Stimulated activated naive CD8-positive, alpha-beta T cell treated with anti-CD3 and anti-CD28 coated beads, Interleukin-15, Interleukin-2, amounts not matched to agents 100 ng/mL and 50 ng/mL, for 24 hours (primary cell): ENCODE results near the gene PSENEN.
A peak's percentile ranks its signal among the peaks of the same experiment; 100 is the strongest.
"Not testable (repeated sequence)": the region's sequence is repeated elsewhere in the genome, so short reads cannot be mapped to it uniquely, and the experiment has no call there.

Experiments
- H3K27ac Mint-ChIP-seq: one replicate; pipeline ENCODE4 v1.8.0; 2021; ENCODE audit warnings: mild to moderate bottlenecking, mixed read lengths
- H3K27me3 Mint-ChIP-seq: one replicate; pipeline ENCODE4 v1.8.0; 2021; ENCODE audit warnings: mixed read lengths
- H3K36me3 Mint-ChIP-seq: one replicate; pipeline ENCODE4 v1.8.0; 2021; ENCODE audit warnings: low read depth, mixed read lengths
- H3K4me1 Mint-ChIP-seq: one replicate; pipeline ENCODE4 v1.8.0; 2021; ENCODE audit warnings: low read depth, mixed read lengths
- H3K4me3 Mint-ChIP-seq: one replicate; pipeline ENCODE4 v1.8.0; 2021; ENCODE audit warnings: mild to moderate bottlenecking, mixed read lengths
- H3K9me3 Mint-ChIP-seq: one replicate; pipeline ENCODE4 v1.8.0; 2021; ENCODE audit warnings: mixed read lengths

PSENEN gene

DNA sequence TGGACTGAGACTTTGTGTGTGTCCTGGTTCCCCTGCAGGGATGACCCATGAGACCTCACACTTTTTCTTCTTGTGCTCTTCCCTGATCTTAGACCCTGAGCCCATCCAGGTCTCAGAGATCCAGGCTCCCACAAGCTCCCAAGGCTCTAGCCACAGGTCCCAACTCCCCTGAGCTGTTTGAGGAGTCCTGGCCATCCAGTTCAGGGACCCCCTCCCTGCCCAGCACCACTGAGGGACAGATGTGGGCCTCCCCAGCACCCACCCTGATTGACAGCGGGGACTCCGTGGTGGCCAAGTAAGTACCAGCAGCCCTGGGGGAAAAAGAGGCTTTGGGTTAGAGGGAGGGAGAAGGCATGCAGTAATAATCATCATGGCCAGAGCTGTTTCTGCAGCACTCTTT, 14.2 kb downstream of the PSENEN start:
- Mint-ChIP-seq H3K9me3 (no peaks in the 10 kb centered on the region), H3K4me1 (peaks cover 28% of the 10 kb centered on the region), H3K4me3 (peak overlapping the region; percentile 90), H3K27me3 (peaks cover 4% of the 10 kb centered on the region), H3K36me3 (peaks cover 17% of the 10 kb centered on the region), H3K27ac (no peak overlapping the region)

GRCh38 chr19:35760711-35761349, 15.4 kb downstream of the PSENEN start:
- Mint-ChIP-seq H3K27ac (no peak overlapping the region), H3K36me3 (peaks cover 23% of the 10 kb centered on the region), H3K9me3 (no peaks in the 10 kb centered on the region), H3K4me1 (peaks cover 28% of the 10 kb centered on the region), H3K4me3 (no peak overlapping the region), H3K27me3 (peaks cover 4% of the 10 kb centered on the region)

DNA sequence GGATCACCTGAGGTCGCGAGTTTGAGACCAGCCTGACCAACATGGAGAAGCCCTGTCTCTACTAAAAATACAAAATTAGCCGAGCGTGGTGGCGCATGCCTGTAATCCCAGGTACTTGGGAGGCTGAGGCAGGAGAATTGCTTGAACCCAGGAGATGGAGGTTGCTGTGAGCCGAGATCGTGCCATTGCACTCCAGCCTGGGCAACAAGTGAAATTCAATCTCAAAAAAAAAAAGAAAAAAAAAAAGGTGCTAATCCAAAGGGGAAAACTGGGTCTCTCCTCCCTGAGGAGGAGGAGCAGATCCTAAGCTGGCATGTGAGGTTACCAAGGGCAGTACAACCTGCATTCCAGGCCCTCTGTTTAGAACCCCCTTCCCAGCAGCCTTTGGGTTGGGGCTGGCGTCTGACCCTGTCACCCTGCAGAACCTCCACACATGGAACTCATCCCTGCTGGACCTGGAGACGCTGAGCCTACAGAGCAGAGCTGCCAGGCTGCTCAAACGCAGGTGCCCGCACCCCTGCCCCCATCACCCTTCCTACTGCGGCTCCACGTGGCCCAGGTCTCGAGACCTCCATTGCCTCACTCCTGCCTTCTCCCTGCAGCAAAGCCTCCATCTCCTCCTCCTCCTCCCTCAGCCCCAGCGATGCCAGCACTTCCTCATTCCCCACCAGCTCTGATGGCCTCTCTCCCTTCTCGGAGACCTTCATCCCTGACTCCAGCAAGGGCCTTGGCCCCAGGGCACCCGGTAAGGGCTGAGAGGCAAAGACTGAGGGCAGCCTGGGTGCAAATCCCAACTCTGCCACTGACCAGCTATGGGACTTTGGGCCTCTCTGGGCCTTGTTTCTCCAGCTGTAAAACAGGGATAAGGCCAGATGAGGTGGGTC, 19.2 kb downstream of the PSENEN start:
- Mint-ChIP-seq H3K27me3 (no peaks in the 10 kb centered on the region), H3K4me1 (peaks cover under 1% of the 10 kb centered on the region), H3K27ac (no peak overlapping the region), H3K4me3 (no peak overlapping the region), H3K36me3 (peaks cover 22% of the 10 kb centered on the region), H3K9me3 (no peaks in the 10 kb centered on the region)

DNA sequence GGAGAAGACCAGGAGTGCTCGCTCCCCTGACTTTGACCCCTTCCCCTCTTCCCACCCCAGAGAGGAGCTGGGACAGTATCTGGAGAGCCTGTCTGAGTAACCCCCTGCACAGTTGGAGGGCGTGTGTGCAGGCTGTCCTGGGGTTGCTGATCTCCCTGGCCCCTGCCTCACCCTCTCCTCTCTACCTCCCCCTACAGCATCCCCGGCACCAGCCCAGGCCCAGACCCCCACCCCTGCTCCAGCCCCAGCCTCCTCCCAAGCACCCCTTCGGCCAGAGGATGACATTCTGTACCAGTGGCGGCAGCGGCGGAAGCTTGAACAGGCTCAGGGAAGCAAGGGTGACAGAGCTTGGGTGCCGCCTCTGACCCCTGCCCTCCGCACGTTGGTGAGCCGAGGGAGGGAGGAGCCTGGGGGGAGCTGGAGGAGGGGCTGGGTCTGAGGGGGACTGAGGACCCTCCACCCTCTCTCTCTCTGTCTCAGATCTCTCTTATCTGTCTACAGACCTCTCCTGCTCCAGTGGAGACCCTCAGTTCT, 21.2 kb downstream of the PSENEN start:
- no peak overlapping the region for H3K4me3 Mint-ChIP-seq
- H3K36me3 Mint-ChIP-seq: peaks cover 18% of the 10 kb centered on the region
- no peaks in the 10 kb centered on the region for H3K27me3 Mint-ChIP-seq
- no peak overlapping the region for H3K27ac Mint-ChIP-seq
- no peaks in the 10 kb centered on the region for H3K9me3 Mint-ChIP-seq
- H3K4me1 Mint-ChIP-seq: no peaks in the 10 kb centered on the region

GRCh38 chr19:35767288-35768081, 22.0 kb downstream of the PSENEN start:
- Mint-ChIP-seq H3K9me3 (no peaks in the 10 kb centered on the region), H3K27ac (no peak overlapping the region), H3K4me3 (no peak overlapping the region), H3K4me1 (no peaks in the 10 kb centered on the region), H3K36me3 (peaks cover 12% of the 10 kb centered on the region), H3K27me3 (no peaks in the 10 kb centered on the region)

- Mint-ChIP-seq H3K27ac (no peak overlapping the region), H3K4me1 (no peaks in the 10 kb centered on the region), H3K9me3 (no peaks in the 10 kb centered on the region), H3K27me3 (no peaks in the 10 kb centered on the region), H3K36me3 (peaks cover 12% of the 10 kb centered on the region), H3K4me3 (no peak overlapping the region)
Observed at GRCh38 chr19:35768082-35768421, 22.6 kb downstream of the PSENEN start.

- peaks cover 15% of the 10 kb centered on the region for H3K4me1 Mint-ChIP-seq
- not testable (repeated sequence) for H3K36me3 Mint-ChIP-seq, H3K4me3 Mint-ChIP-seq, H3K9me3 Mint-ChIP-seq, H3K27me3 Mint-ChIP-seq, H3K27ac Mint-ChIP-seq
Observed at GRCh38 chr19:35772362-35772761, 26.9 kb downstream of the PSENEN start.

DNA sequence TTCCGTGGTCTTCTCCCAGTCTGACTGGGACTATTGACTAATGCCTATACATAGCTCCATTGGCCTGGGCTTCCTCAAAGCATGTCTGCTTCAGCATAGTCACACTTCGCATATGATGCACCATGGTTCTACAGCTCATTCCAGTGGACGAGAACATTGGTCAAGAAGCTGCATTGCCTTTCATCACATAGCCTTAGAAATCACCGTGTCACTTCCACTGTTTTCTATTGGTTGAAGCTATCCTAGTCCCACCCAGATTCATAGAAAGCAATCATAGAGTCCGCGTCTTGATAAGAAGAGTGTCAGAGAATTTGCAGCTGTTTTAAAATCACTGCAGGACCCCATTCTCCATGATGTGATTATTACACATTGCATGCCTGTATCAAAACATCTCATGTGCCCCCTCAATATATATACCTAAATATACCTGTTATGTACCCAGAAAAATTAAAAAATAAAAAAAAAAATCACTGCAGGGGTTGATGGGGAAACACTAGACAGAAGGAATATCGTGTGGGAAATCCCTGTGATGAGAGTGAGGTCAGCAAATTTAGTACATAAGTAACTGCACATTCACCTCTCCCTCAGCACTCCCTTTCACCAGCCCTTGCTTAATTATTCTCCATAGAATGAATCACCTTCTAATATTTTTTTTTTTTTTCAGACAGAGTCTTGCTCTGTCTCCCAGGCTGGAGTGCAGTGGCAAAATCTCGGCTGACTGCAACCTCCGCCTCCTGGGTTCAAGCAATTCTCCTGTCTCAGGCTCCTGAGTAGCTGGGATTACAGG, 27.8 kb downstream of the PSENEN start:
- Mint-ChIP-seq H3K4me1 (peaks cover 15% of the 10 kb centered on the region), H3K36me3 (peaks cover 4% of the 10 kb centered on the region), H3K27me3 (no peaks in the 10 kb centered on the region), H3K4me3 (no peak overlapping the region), H3K27ac (no peak overlapping the region), H3K9me3 (no peaks in the 10 kb centered on the region)

GRCh38 chr19:35774274-35775045, 29.0 kb downstream of the PSENEN start:
- no peak overlapping the region for H3K27ac Mint-ChIP-seq
- no peaks in the 10 kb centered on the region for H3K27me3 Mint-ChIP-seq
- H3K36me3 Mint-ChIP-seq: no peaks in the 10 kb centered on the region
- H3K4me3 Mint-ChIP-seq: peak overlapping the region; percentile 79
- no peaks in the 10 kb centered on the region for H3K9me3 Mint-ChIP-seq
- peaks cover 15% of the 10 kb centered on the region for H3K4me1 Mint-ChIP-seq

- no peak overlapping the region for H3K27ac Mint-ChIP-seq
- H3K4me1 Mint-ChIP-seq: peaks cover 15% of the 10 kb centered on the region
- H3K36me3 Mint-ChIP-seq: no peaks in the 10 kb centered on the region
- H3K4me3 Mint-ChIP-seq: peak overlapping the region; percentile 79
- H3K9me3 Mint-ChIP-seq: no peaks in the 10 kb centered on the region
- no peaks in the 10 kb centered on the region for H3K27me3 Mint-ChIP-seq
Observed at GRCh38 chr19:35775046-35775297, 29.5 kb downstream of the PSENEN start.

DNA sequence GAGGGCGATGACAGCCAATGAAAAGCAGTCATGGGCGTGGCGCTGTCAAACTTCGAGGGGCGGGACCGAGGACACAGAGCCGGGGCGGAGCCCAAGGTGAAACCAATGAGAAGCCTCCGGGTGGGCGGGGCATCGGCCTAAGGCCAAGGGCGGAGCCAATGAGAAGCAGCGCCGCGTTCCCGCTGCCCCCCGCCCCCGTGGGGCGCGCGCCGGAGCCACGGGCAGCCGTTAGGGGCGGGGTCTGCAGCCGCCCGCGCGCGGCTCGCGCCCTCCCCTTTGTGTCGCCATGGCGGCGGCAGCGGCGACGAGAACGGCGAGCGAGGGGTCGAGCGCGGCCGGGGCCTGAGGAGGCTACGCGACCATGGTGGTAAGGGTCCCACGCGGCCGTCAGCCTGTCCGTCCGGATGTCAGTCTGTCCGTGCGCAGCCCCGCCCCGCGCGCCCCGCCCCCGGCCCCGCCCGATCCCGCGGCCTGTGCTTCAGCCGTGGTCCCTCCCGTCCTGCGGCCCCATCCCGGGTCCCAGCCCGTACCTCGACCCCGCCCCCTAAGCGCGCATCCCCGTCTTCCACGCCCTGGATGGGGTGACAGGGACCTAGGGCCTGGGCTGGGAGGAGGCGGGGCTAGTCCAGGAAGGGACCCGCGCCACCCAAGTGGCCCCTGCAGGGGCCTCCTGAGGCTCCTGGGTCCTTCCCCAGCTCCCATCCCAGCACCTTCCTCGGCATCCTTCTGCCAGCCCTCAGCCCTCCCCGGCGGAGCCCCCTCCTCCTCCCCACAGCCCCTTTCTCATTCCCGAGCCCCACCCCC, 30.0 kb downstream of the PSENEN start, which contains the start of gene ARHGAP33:
Gene ARHGAP33 (plus strand): TSS at position 267 of the 804 bp plus-strand sequence. CDS start 95 bp downstream, at position 362.
- Mint-ChIP-seq H3K27me3 (no peaks in the 10 kb centered on the region), H3K4me3 (peak within 1 kb of the TSS; percentile 79), H3K9me3 (no peaks in the 10 kb centered on the region), H3K27ac (no peak within 1 kb of the TSS), H3K36me3 (no peaks in the 10 kb centered on the region), H3K4me1 (peaks cover 15% of the 10 kb centered on the region)

DNA sequence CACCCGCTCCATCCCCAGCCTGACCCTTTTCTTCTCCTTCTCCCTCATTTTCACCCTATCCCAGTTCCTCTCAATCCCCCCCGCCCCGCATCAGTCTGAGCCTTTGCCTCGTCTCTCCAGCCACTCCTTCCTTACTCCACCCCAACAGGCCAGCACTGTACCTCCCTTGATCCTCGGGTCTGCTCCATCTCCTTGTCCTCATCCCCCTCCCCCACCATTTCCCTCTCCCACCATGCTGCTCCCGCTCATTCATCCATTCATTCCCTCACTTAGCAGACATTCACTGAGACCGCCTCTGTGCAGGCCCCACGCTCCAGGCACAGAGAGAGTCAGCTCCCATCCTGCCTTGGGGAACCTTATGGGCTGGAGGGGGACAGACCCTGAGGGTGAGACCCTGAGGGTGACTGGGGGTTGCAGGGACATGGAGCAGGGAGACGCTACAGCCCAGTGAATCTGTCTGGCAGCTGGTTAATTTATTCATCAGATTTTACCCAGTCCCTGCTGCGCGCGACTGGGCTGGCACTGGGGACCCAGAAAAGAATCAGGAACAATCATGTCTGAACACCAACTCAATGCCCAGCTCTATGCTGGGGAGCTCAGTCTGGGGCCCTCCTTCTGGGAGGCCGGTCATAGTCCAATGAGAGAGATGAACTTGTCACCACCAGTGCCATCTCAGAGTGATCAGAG, 30.8 kb downstream of the PSENEN start:
- H3K4me1 Mint-ChIP-seq: peaks cover 15% of the 10 kb centered on the region
- no peaks in the 10 kb centered on the region for H3K9me3 Mint-ChIP-seq
- H3K36me3 Mint-ChIP-seq: no peaks in the 10 kb centered on the region
- H3K4me3 Mint-ChIP-seq: peak overlapping the region; percentile 79
- no peaks in the 10 kb centered on the region for H3K27me3 Mint-ChIP-seq
- no peak overlapping the region for H3K27ac Mint-ChIP-seq
